ENCODE measurements around the gene SH2D3A. TPM values are rescaled to one million over a fixed set of nuclear protein-coding genes. Genes with fewer than 3 reads are reported as not detected.

Gene SH2D3A
- total RNA-seq, 1 experiment from 2014 or later: 76.7 TPM

- Mint-ChIP-seq H3K4me1 (ENCODE audit: insufficient read depth, unreplicated experiment) (peaks cover 37% of the 10 kb centered on the region), H3K4me3 (ENCODE audit: unreplicated experiment) (no peak overlapping the region), H3K9me3 (ENCODE audit: unreplicated experiment) (peaks cover 8% of the 10 kb centered on the region), H3K36me3 (ENCODE audit: insufficient read depth, unreplicated experiment) (peaks cover 98% of the 10 kb centered on the region), H3K27ac (ENCODE audit: low read depth, unreplicated experiment) (no peak overlapping the region), H3K27me3 (ENCODE audit: insufficient read depth, unreplicated experiment) (no peaks in the 10 kb centered on the region)
- ChIA-PET POLR2A (no interaction called here), CTCF (no interaction called here)
- TF ChIP-seq CTCF (IDR thresholded peaks at IDR 0.05; ENCODE audit: unreplicated experiment): no peak
- intact Hi-C loops (cut with micrococcal nuclease): no loop called here
- no peak for DNase-seq (ENCODE audit: unreplicated experiment)
- BruUV-seq (replicated peaks): no TSS peak
These were observed 54.3 kb downstream of the SH2D3A start for GRCh38 chr19:6712692-6713670.

- Mint-ChIP-seq H3K27ac (ENCODE audit: low read depth, unreplicated experiment) (no peak overlapping the region), H3K27me3 (ENCODE audit: insufficient read depth, unreplicated experiment) (no peaks in the 10 kb centered on the region), H3K9me3 (ENCODE audit: unreplicated experiment) (peaks cover 1% of the 10 kb centered on the region), H3K4me1 (ENCODE audit: insufficient read depth, unreplicated experiment) (peaks cover 32% of the 10 kb centered on the region), H3K4me3 (ENCODE audit: unreplicated experiment) (no peak overlapping the region), H3K36me3 (ENCODE audit: insufficient read depth, unreplicated experiment) (peaks cover 98% of the 10 kb centered on the region)
- POLR2A ChIA-PET: no interaction called here
- no peak for DNase-seq (ENCODE audit: unreplicated experiment)
- no TSS peak for BruUV-seq (replicated peaks)
- TF ChIP-seq CTCF (IDR thresholded peaks at IDR 0.05; ENCODE audit: unreplicated experiment): no peak
- CTCF ChIA-PET: no interaction called here
- intact Hi-C loops (cut with micrococcal nuclease): no loop called here
These were observed 55.0 kb downstream of the SH2D3A start for GRCh38 chr19:6712231-6712630.

GRCh38 chr19:6711605-6712004, 55.6 kb downstream of the SH2D3A start:
- BruUV-seq (replicated peaks): no TSS peak
- H3K9me3 Mint-ChIP-seq (ENCODE audit: unreplicated experiment): no peaks in the 10 kb centered on the region
- H3K27ac Mint-ChIP-seq (ENCODE audit: low read depth, unreplicated experiment): no peak overlapping the region
- H3K4me1 Mint-ChIP-seq (ENCODE audit: insufficient read depth, unreplicated experiment): peaks cover 28% of the 10 kb centered on the region
- no peak overlapping the region for H3K4me3 Mint-ChIP-seq (ENCODE audit: unreplicated experiment)
- H3K27me3 Mint-ChIP-seq (ENCODE audit: insufficient read depth, unreplicated experiment): no peaks in the 10 kb centered on the region
- TF ChIP-seq CTCF (IDR thresholded peaks at IDR 0.05; ENCODE audit: unreplicated experiment): no peak
- no peak for DNase-seq (ENCODE audit: unreplicated experiment)
- H3K36me3 Mint-ChIP-seq (ENCODE audit: insufficient read depth, unreplicated experiment): peaks cover 98% of the 10 kb centered on the region
- POLR2A ChIA-PET: interaction anchor here (0.7 kb wide), 1 partner anchor 16 kb away, joined by 4 read pairs; no protein-coding TSS in a partner anchor
- intact Hi-C loops (cut with micrococcal nuclease): no loop called here
- CTCF ChIA-PET: no interaction called here

- DNase-seq (ENCODE audit: unreplicated experiment): no peak
- ChIA-PET CTCF (no interaction called here), POLR2A (interaction anchor here (0.7 kb wide), 1 partner anchor 15 kb away, joined by 4 read pairs; no protein-coding TSS in a partner anchor)
- no peak overlapping the region for H3K27ac Mint-ChIP-seq (ENCODE audit: low read depth, unreplicated experiment)
- peaks cover 24% of the 10 kb centered on the region for H3K4me1 Mint-ChIP-seq (ENCODE audit: insufficient read depth, unreplicated experiment)
- no peaks in the 10 kb centered on the region for H3K9me3 Mint-ChIP-seq (ENCODE audit: unreplicated experiment)
- no peak for TF ChIP-seq CTCF (IDR thresholded peaks at IDR 0.05; ENCODE audit: unreplicated experiment)
- no TSS peak for BruUV-seq (replicated peaks)
- no peak overlapping the region for H3K4me3 Mint-ChIP-seq (ENCODE audit: unreplicated experiment)
- peaks cover 98% of the 10 kb centered on the region for H3K36me3 Mint-ChIP-seq (ENCODE audit: insufficient read depth, unreplicated experiment)
- no peaks in the 10 kb centered on the region for H3K27me3 Mint-ChIP-seq (ENCODE audit: insufficient read depth, unreplicated experiment)
- intact Hi-C loops (cut with micrococcal nuclease): no loop called here
These were observed 56.2 kb downstream of the SH2D3A start for GRCh38 chr19:6711078-6711361.
